Panc1 (cell line): ENCODE measurements around the gene LDLRAD4.

ENCODE experiments used
- POLR2AphosphoS5 ChIP-seq: IDR thresholded peaks from 2 replicates; pipeline ENCODE4 v1.6.1; 2012; ENCODE audit warnings: mild to moderate bottlenecking, low read depth, low read length, moderate library complexity
- SIN3A ChIP-seq: IDR thresholded peaks from 2 replicates; pipeline ENCODE4 v1.6.1; 2012; ENCODE audit warnings: low read depth, mild to moderate bottlenecking, low read length, moderate library complexity, borderline replicate concordance; ENCODE audit not compliant: insufficient read depth
- TF ChIP-seq, protein P1 (sequence below): fragments of 450-650 bp; IDR thresholded peaks from 2 replicates; pipeline ENCODE4 v1.5.1; 2017; ENCODE audit warnings: mild to moderate bottlenecking
- TF ChIP-seq, protein P2 (sequence below), 2 experiments: IDR thresholded peaks; 2 replicates each; pipeline ENCODE4 v1.6.1; 2011 to 2012; ENCODE audit warnings: low read depth in 2 of 2, control low read depth in 1 of 2, low read length in 1 of 2, mild to moderate bottlenecking in 1 of 2, moderate library complexity in 1 of 2; ENCODE audit not compliant: insufficient read depth in 1 of 2

DNA sequence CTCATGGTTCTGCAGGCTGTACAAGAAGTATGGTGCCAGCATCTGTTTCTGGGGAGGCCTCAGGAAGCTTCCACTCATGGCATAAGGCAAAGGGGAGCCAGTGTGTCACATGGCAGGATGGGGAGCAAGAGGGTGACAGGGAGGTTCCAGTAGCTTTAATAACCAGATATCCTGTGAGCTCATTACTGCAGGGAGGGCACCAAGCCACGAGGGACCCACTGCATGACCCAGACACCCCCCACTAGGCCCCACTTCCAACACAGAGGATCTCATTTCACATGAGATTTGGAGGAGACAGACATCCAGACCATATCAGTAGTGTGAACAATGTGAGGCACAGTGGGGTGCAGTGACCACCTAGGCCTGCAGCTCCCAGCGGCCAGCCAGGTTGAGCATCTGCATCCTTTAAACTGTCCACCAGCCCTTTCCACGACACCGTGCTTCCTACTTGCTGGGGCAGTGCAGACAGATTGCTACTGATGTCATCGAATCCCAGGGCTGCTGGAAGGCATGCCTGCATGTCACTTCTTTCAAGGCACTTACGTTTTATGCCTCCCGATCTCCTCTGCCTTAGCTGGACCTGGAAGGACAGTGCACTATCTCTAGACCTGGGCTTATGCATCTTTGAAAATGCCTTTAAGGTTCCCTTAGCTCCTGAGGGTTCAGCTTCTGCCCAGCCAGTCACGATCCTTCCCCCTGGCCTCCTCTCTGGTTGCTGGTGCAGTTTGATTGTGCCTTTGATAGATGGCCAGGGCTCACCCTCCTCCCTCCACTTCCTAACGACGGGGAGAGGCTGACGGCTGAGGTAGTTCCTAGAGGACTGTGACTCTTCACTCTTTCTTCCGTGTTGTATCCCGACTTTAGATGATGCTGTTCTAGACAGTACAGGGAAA lies 333.5 kb downstream of the LDLRAD4 start:
- TF ChIP-seq, protein P1, sequence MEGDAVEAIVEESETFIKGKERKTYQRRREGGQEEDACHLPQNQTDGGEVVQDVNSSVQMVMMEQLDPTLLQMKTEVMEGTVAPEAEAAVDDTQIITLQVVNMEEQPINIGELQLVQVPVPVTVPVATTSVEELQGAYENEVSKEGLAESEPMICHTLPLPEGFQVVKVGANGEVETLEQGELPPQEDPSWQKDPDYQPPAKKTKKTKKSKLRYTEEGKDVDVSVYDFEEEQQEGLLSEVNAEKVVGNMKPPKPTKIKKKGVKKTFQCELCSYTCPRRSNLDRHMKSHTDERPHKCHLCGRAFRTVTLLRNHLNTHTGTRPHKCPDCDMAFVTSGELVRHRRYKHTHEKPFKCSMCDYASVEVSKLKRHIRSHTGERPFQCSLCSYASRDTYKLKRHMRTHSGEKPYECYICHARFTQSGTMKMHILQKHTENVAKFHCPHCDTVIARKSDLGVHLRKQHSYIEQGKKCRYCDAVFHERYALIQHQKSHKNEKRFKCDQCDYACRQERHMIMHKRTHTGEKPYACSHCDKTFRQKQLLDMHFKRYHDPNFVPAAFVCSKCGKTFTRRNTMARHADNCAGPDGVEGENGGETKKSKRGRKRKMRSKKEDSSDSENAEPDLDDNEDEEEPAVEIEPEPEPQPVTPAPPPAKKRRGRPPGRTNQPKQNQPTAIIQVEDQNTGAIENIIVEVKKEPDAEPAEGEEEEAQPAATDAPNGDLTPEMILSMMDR: no peak
- TF ChIP-seq SIN3A (no peak), POLR2AphosphoS5 (no peak)
- TF ChIP-seq, protein P2, sequence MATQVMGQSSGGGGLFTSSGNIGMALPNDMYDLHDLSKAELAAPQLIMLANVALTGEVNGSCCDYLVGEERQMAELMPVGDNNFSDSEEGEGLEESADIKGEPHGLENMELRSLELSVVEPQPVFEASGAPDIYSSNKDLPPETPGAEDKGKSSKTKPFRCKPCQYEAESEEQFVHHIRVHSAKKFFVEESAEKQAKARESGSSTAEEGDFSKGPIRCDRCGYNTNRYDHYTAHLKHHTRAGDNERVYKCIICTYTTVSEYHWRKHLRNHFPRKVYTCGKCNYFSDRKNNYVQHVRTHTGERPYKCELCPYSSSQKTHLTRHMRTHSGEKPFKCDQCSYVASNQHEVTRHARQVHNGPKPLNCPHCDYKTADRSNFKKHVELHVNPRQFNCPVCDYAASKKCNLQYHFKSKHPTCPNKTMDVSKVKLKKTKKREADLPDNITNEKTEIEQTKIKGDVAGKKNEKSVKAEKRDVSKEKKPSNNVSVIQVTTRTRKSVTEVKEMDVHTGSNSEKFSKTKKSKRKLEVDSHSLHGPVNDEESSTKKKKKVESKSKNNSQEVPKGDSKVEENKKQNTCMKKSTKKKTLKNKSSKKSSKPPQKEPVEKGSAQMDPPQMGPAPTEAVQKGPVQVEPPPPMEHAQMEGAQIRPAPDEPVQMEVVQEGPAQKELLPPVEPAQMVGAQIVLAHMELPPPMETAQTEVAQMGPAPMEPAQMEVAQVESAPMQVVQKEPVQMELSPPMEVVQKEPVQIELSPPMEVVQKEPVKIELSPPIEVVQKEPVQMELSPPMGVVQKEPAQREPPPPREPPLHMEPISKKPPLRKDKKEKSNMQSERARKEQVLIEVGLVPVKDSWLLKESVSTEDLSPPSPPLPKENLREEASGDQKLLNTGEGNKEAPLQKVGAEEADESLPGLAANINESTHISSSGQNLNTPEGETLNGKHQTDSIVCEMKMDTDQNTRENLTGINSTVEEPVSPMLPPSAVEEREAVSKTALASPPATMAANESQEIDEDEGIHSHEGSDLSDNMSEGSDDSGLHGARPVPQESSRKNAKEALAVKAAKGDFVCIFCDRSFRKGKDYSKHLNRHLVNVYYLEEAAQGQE (IDR thresholded peaks at IDR 0.05; ENCODE audit: insufficient read depth in 1 of 2, low read depth in 2 of 2, low read length in 1 of 2): no peak
